DMS79 (cell line): Measurements from ENCODE around the gene TNN.

Experiments used
- DNase-seq: peaks from one replicate; lab custom pipeline; 2025; lab: John Stamatoyannopoulos, UW

Gene TNN

DNA sequence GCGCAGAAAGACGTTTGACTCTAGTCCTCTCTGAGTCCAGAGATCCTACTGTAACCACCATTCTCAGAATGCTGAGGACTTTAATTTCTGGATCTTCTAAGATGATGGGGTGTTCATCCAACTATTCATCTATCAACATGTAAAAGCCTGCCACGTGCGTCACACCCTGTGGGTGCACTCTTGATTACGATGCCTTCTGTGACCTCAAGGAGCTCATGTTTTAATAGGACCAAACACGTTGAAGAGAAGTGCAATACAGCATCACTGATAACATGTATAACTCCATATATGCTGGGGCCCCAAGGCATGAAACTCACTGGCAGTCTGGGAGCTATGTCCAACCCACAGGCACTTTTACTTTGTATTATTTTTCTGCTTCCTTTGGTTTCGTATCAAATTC, 105.9 kb downstream of the TNN start:
- DNase-seq: no peak

DNA sequence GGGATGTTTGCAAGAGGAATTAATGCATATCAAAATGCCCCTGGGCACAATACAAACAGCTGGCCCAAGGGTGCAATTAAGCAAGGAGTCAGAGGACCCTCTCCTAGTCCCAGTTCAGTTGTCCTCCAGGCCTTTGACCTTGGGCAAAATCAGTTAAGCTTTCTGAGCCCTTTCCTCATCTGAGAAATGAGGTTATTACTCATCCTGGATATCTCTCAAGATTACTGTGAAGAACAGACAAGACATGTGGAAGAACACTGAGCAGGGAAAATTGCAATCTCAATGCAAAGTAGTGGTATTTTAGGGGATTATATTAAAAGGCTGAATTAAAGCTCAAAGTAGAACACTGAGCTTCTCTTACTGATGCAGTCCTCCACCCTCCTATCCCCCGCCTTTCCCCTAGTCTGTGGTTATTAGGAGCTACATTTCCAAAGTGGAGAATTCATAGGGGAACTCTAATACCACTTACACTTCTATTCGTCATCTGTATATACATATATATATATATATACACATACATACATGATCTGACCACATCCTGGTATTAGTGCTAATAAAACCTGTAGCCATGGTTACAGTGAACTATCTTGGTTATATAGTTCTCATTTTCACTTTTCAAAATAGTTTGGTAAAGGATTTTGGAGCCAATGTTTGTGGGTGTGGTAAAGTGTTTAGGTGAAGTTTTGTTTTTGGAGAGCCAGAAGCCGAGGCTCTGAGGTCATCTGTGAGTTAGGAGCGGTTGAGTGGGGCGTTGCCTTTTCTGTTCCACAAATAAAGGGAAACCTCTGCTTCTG, 106.9 kb downstream of the TNN start:
- DNase-seq: no peak

DNA sequence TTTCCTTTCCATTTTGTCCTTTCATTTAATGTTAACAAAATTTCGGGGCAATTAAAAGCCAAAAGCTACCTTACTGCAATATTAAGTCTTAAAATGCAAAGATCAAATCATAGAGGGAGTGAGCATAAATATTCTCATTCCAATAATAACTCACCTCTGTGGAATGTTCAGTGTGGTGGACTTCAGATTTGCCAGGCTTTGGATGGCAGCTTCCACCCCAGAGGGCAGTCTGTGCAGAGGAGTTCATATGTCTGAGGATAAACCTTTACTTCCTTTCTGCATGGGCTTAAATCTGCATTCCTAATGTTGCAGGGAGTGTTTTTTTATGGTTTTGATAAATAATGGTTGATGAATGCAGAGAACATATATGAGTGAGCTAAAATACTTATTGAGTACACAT, 108.6 kb downstream of the TNN start:
- DNase-seq: no peak

DNA sequence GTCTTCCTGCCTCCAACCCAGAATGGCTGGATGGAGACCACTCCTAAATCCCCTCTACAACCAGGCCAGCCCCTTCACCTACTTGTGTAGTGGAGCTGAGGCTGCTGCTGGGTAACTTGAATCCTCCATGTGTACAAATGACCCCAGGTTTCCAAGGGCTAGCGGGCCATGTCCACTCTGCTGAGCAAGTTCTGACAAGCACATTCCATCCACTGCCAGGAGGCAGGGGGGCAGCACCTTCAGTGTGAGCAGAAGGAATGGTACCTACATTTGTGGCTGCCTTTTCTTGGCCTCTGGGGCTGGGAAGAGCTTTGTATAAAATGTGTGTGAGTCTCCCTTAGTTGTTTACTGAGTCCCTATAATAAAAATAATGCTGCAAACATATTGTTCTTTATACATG, 110.4 kb downstream of the TNN start:
- DNase-seq: no peak

DNA sequence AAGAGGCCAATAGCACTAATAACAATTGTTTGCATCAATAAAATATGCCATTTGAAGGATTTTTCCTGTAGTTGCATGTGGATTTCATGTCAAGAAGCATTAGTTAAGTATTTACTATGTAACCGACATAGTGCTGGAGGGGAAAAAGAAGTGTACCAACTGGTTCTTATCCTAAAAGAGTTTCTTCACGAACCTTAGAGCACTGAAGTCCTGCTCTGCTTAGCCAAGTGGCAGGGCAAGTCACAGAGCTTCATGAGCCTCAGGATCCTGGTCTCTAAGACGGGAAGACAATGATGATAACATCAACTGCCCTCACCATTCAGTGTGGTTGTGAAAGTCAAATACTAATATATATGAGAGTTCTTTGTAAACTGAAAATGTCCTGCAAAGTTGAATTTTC, 110.8 kb downstream of the TNN start:
- no peak for DNase-seq

DNA sequence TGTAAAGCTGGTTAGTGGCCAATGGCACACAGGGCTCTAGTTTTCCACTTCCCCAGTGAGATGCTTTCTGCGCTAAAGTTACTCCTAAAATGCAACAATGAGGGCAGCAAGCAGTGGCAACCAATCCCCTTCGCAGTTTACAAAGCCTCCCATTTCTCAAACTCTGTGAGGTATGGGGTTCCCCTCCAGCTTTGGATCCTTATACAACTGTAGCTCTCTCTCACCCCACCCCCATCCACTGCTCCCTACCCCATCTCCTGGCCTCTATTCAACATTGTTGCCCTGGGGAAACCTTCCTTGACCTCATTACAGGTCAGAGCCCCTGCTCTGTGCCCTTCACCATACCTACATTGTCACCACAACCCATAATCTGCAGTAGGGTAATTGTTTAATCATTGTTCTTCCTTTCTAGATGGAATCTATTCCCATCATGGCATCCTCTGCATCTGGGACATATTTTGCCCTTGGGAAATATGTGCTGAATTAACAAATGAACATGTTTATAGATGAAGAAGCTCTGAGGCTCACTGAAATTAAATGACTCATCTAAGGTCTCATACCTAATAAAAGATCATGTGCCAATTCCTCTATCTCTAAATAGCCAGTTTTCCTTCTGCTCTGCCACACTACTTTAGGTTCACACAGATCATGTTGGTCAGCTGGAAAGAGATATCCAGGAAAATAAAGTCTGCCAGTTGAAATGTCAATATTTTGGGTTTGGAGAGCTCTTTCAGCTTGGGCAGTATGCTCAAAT, 112.4 kb downstream of the TNN start:
- DNase-seq: no peak

DNA sequence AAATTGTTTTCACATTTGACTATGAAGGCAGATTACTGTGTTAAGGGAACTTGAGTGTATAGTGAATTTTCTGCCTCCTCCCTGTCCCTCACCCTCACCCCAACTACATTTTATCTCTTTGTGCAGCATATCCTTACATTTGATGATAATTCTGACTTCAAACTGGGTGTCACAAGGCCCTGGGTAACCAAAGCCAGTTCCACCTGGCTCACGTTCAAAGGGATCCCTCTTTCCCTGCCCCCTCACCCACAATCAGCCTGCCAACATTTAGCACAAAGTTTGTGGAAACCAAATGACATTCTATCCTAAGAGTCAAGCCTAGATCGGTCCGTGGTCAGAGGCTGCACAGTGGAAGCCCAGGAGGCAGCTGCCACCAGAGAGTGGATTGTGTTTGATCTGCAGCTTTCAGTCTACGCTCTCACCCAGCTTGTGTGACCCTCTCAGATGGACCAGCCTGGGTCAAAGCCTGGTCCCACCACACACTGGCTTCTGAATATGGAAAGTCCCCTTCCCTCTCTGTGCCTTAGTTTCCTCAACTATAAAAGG, 114.6 kb downstream of the TNN start:
- DNase-seq: no peak

DNA sequence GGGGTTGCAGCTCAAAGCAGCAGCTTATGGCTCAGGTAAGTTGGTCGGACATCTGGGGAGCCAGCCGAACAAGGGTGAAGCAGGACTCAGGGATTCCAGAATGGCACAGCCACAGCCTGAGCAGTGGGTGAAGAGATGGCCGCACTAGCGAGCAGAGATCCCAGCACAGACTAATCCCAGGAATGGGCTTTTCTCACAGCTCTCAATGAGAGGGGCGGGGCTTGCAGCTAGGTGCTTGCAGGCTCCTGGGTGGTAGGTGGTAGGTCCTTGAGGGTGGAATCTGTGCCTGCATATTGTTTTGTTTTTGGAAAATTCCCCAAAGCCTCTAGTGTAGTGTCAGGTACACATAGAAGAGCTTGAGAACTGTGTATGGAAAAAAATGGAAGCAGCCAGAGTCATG, 116.0 kb downstream of the TNN start:
- DNase-seq: no peak

DNA sequence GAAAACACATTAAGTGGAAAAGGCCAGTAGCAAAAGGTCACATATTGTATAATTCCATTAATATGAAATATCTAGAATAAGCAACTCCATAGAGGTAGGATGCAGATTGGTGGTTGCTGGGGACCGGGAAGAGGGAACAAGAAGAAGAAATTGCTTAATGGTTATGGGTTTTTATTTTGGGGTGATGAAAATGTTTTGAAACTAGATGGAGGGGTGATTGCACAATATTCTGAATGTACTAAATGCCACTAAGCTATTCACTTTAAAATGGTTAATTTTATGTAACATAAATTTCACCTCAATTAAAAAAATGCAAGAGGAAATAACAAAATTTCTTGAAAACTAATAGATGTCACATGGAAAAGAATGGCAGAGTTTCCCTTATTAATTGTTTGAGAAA, 118.3 kb downstream of the TNN start:
- no peak for DNase-seq

DNA sequence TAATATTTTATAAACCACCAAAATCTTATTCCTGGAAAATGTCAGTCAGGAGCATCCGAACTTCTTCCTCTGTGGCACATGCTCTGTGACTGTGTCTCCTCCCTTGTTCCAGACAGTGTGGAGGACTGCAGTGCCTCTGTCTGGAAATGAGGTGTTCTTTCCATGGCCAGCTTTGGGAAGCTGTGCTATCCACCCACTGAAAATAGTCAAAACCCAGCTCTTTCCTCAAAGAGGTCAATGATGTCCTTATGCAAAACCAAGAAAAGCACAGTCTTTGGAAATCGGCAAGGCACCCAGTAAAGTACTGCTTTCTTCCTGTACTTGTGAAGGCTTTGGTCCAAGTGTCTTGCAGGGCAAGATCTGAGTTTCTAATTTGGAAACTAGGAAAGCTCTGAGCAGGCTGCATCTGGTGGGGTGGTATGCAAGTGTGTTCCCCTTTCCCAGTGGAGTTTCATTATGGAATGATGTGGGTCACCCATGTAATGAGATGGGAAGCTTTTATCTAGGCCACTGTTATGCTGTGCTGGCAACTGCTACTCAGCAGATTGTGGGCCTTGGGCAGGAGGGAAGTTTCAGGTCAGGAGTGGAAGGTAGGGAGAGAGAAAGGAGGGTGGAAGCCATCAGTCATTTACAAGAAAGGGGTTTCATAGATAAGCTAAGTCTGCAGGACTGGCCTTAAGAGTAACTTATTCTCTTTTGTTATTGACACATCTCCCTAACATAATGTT, 119.0 kb downstream of the TNN start:
- DNase-seq: no peak

DNA sequence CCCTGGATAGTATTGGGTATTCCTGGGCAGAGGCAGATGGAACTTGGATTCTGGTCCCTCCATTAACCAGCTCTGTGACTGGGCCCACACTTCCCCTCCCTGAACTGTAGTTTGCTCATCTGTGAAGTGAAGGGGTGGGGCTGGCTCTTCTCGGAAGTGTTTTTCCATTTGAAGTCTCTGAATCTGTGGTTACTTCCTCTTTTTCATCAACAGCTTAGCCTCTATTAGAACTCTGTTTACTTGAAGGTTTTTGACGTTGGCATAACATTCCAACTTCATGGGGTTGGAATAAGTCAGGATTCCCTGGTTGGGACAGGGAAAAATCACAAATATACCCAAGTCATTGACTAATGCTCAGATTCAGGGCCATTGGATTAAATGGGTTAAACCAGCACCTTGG, 121.3 kb downstream of the TNN start:
- DNase-seq: no peak

DNA sequence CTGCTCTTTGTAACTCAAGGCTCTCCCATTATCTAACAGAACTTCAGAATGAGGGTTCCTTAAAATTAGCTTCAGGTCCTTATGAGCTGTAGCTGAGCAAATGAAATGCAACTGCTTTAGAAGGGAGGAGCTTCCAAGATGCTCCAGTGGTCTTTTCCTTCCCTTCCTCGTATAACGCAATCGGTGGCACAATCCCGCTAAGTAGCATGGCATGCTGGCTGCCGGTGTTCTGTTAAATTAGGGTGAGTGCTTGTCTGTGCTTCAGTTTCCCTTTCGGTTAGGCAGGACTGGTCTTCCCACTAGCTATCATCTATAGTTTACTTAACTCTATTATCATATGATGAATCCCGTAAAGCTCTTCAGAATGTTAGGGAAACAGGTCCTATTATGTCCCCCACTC, 124.0 kb downstream of the TNN start:
- DNase-seq: no peak

DNA sequence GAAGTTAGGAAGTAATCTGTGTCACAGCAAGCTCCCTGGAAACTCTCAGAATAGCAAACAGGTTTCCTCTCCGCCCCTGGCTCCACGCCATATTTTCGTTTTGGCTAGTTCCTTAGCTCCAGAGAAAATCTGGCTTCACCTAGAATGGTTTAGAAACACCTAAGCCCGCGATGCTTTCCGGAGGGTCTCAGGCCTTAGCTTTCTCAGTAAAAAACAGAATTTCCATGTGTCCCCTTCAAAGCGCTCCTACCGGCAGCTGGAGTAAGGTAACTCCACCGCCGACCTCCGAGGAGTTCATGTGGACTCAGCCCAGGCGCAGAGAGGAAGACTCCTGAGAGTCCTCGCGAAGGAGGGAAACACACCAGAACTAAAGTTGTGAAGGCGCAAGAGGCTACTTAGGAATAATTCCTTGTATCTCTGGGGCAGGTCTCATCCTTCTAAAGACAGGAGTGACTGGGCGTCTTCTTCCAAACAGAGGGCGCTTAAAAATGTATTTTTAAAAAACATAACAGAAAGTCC, 124.5 kb downstream of the TNN start:
- DNase-seq: no peak

DNA sequence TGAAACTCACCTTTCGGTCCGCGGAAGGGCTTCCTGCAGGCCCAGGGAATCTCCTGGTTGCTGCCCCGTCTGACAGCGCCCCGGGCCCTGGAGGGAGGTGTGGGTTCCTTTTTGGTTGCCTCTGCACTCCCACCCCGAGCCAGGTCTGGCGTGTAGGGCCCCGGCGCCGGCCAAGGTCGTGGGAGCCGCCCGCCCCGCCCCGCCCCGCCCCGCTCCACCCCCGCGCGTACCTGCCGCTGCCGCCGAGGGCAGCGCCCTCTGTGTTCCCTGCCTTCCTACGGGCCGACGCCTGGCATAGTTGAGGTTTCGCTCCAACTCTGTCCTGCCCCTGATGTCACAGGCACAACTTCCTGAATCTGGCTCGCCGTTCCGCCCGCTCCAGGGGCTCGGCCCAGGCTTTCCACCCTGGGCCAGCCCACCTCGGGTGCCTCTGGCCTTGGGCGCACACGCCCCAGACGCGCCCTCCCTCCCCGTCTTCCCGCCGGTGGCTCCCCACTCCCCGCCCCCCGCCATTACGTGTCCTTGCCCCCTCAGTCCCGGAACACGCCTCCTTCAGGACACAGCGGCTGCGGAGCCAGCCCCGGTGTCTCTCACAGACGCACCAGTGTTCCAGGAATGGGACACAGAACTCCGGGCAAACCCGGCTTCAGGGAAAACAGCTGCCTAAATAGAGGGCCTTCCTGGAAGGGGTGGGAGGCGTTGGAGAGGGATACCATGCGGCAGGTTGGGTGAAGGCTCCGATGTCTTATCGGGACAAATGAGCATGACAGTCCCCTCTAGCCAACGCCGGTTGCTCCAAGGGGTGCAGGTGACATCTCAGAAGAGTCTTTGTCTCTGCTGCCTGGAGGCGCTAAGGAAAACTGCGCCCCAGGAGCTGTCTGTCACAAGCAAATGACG, 125.2 kb downstream of the TNN start, which contains the start of gene KIAA0040:
Gene KIAA0040, minus strand, starts transcription at position 147 of the 897 bp plus-strand sequence. CDS start 31,763 bp downstream, outside the sequence.
- DNase-seq: no peak

DNA sequence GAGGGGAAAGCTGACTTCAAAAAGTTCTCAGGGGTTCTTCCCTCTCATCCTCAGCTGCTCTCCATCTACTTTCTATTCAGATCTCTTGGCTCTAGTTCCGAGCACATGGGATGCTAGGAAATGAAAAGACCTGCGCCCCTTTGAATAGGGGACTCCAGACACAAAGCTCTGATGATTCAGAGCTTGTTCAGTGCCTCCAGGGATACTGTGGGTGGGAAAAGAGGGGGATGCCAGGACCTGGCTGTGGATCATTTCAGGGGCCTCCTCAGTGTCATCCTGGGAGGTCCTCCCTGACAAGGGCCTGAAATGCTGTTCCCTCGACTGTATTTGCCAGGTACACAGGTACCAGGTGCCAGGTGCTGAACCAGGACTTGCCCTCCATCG, 125.9 kb downstream of the TNN start:
- no peak for DNase-seq

DNA sequence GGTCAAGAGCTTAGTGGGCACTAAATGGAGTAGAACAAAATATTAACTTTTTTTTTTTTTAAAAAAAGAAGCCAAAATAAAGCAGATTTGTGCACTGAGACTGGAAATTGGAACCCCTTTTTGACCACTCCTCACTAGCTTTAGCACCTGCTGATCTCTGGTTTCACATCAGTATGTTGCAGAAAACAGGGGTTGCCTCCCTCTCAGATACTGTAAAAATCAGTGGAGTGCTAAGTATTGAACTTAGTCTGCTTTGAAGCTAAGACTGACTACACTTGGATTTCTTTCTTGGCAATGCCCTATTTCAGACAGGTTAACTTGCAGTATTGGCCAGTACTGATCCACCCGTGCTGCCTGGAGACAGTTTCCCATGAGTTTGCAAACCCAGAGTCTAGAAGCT, 127.6 kb downstream of the TNN start:
- no peak for DNase-seq

DNA sequence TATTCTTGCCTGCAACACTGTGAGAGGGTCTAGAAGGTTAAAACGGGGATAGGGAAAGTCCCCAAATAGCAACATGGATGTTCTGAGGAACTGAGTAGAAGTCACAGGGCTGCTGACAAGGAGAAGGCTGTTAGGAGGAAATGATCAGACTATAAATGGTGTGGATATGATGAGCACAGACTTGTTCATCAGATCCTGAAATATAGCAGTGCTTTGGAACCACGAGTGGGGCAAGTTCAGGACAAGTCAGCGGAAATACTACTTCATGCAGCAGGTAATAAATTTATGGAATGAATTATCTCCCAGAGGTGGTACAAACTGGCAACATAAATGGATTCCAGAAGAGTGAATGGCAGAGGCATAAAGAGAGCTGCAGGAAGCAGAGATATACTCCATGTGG, 128.2 kb downstream of the TNN start:
- no peak for DNase-seq

DNA sequence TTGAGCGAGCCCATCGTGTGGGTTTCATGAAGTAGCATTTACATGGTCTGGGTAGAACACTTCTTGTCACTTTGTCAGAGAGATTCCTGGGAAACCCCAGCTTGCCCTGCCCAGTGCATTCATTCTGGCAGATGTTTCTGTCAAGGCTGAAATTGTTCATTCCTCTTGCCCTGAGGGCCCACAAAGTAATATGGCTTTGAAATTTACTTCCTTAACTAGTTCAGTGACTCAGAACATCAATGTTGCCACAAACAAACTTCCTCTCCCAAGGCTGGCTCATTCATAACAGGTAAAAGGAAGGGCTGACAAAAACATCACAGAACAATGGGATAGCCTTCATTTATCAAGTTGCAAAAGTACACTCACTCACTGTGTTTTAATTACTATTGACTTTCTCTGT, 129.9 kb downstream of the TNN start:
- DNase-seq: no peak
